Fibroblast of mammary gland (primary cell): ENCODE measurements around the gene CALR3.

Experiments used
- DNase-seq: peaks from one replicate; pipeline ENCODE4 v3.0.0-alpha.2; 2010; ENCODE audit warnings: low read depth
- H3K4me3 ChIP-seq: 2 replicates; pipeline ENCODE4 v1.5.1; 2011; ENCODE audit warnings: low read depth, mild to moderate bottlenecking, low read length, moderate library complexity; ENCODE audit not compliant: control insufficient read depth
- CTCF ChIP-seq: conservative IDR thresholded peaks from 2 replicates; pipeline ENCODE4 v1.5.1; 2011; ENCODE audit warnings: low read depth, low read length, inconsistent platforms; ENCODE audit not compliant: control insufficient read depth, insufficient read depth

The CALR3 gene

GRCh38 chr19:16463341-16463990 lies 32.5 kb downstream of the CALR3 start:
- no peak for TF ChIP-seq CTCF
- no peak overlapping the region for H3K4me3 ChIP-seq
- DNase-seq = no peak

GRCh38 chr19:16462757-16463250 lies 33.2 kb downstream of the CALR3 start:
- H3K4me3 ChIP-seq = no peak overlapping the region
- TF ChIP-seq CTCF = no peak
- DNase-seq = peak; percentile 56

GRCh38 chr19:16461630-16462051 lies 34.3 kb downstream of the CALR3 start:
- no peak for TF ChIP-seq CTCF
- DNase-seq = no peak
- H3K4me3 ChIP-seq = no peak overlapping the region

- DNase-seq = no peak
- no peak overlapping the region for H3K4me3 ChIP-seq
- TF ChIP-seq CTCF = no peak
Measured at GRCh38 chr19:16460454-16460853, 35.5 kb downstream of the CALR3 start.

- no peak for DNase-seq
- TF ChIP-seq CTCF = no peak
- H3K4me3 ChIP-seq = no peak overlapping the region
Measured at GRCh38 chr19:16459680-16460079, 36.3 kb downstream of the CALR3 start.

GRCh38 chr19:16458391-16459341 lies 37.3 kb downstream of the CALR3 start:
- no peak overlapping the region for H3K4me3 ChIP-seq
- no peak for TF ChIP-seq CTCF
- no peak for DNase-seq
